DMS 273 (cell line): ENCODE data around the gene TTLL5.

Source experiments
- DNase-seq: peaks from one replicate; lab custom pipeline; 2025; ENCODE audit not compliant: unreplicated experiment; lab: John Stamatoyannopoulos, UW

TTLL5 gene, protein sequence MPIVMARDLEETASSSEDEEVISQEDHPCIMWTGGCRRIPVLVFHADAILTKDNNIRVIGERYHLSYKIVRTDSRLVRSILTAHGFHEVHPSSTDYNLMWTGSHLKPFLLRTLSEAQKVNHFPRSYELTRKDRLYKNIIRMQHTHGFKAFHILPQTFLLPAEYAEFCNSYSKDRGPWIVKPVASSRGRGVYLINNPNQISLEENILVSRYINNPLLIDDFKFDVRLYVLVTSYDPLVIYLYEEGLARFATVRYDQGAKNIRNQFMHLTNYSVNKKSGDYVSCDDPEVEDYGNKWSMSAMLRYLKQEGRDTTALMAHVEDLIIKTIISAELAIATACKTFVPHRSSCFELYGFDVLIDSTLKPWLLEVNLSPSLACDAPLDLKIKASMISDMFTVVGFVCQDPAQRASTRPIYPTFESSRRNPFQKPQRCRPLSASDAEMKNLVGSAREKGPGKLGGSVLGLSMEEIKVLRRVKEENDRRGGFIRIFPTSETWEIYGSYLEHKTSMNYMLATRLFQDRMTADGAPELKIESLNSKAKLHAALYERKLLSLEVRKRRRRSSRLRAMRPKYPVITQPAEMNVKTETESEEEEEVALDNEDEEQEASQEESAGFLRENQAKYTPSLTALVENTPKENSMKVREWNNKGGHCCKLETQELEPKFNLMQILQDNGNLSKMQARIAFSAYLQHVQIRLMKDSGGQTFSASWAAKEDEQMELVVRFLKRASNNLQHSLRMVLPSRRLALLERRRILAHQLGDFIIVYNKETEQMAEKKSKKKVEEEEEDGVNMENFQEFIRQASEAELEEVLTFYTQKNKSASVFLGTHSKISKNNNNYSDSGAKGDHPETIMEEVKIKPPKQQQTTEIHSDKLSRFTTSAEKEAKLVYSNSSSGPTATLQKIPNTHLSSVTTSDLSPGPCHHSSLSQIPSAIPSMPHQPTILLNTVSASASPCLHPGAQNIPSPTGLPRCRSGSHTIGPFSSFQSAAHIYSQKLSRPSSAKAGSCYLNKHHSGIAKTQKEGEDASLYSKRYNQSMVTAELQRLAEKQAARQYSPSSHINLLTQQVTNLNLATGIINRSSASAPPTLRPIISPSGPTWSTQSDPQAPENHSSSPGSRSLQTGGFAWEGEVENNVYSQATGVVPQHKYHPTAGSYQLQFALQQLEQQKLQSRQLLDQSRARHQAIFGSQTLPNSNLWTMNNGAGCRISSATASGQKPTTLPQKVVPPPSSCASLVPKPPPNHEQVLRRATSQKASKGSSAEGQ (N-terminal part only)

DNA sequence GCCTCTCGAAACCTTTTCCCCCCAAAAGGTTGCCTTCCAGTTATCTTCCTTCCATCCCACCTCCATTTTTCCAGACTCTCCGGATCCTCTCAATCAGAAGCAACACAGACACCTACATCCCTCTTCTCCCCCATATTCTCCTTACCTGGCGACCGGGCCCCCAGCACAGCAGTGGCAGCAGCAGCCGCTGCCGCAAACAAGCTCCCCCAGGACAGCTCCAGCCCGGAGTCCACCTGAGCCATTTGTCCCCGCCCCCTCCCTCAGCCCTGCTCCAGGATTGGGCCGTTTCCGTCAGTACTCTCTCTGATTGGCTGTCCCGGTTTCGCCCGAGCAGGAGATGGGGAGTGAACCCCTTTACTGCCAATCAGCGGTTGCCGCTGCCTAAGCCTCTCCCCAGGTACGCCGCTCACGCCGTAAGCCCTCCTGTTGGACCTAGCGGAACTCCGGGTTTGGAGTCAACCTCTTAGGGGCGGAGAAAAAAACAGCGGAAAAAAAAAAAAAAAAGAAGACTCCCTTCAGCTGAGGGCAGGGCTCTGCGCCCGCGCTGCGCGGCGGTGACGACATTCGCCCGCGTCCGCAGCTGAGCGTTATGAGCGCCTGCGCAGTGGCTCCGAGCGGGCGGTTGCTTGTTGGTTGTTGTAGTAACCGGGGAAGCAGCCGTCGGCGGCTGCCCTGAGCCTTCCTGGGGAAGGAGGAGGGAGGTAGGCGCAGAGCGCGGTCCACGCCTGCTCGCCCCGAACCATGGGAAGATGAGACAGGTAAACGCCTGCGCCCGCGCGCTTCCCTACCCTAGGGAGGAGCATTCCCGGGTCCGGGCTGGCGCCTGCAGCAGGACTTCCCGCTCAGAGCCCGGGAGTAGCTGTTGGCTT lies at the start of gene TTLL5, which contains the start of gene ERG28:
Gene TTLL5 (plus strand): TSS at position 617 of the 869 bp plus-strand sequence. CDS start 1,904 bp downstream, outside the sequence.
Gene ERG28 (minus strand): TSS at position 247 of the 869 bp plus-strand sequence. CDS start 3,374 bp downstream, outside the sequence.
- DNase-seq, result peak; percentile 99

DNA sequence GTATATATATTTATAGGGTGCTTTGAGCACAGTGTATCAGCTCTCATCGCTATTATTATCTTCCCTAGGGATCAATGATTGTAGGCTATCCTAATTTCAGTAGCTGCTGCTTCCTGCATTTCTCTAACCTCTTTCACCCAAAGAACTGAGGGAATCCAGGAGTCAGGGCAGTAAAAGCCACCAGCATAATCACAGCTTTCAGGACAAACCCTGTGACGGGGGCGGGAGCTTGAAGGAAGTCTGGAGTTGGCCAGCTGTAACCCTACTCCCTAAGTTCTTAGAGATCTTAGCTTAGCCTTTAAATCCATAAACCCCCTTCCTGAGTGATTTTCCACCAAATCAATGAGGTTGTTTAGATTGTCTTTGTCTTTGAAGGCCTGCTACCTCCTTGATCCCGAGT lies 48.9 kb upstream of the TTLL5 start:
- no peak for DNase-seq

DNA sequence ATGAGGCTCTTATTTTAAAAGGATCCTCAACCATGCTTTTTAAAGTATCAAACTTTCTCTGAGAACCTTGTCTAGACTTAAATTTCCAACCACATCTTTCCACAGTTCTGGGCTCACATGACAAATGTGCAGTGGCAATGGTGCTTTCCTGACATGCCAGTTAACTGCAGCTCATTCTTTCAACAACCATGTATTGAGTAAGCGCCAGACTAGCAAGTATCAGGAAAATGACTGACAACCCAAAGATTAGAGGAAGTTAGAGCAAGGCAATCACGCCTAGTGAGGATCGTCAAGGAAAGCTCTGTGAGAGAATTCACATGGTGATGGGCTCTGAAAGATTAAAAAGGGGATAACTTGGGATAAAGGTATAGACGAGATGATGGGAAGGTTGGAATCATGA lies 46.9 kb upstream of the TTLL5 start:
- DNase-seq, result no peak

DNA sequence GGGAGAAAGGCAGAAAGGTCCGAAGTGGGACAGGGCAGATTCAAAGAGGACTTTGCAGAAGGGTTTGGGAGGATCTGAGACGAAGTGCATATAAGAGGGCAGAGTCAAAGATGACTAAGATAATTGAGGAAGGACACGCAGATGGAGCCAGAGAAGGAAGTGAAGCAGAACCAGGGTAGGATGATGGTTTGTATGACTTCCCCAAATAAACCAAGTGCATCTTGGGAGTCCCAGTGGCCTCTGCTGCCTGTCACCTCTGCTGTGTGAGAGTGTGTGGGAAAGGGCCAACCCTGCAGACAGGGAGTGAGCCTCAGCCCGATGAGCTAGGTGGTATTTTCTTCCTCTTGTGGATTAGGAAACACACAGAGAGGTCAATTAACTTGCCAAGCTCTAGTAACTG lies 45.8 kb upstream of the TTLL5 start:
- DNase-seq, result no peak

DNA sequence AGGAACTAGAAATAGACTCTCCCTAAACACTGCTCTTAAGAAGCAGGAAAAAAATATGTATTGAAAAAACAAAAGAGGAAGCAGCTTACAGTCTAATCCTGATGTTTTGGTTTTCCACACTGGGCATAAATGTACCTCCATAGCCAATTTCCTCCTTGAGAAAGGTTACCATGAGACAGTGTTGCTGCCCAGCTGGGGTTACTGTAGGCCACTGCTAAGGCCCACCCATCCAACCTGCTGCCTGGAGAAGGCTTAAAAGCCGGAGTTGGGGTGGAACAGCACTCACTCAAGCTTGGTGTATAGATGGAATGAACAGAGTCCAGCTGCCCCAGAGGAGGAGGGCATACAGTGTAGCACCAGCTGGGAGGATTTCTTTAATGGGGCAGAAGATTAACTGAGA lies 41.5 kb upstream of the TTLL5 start:
- no peak for DNase-seq

DNA sequence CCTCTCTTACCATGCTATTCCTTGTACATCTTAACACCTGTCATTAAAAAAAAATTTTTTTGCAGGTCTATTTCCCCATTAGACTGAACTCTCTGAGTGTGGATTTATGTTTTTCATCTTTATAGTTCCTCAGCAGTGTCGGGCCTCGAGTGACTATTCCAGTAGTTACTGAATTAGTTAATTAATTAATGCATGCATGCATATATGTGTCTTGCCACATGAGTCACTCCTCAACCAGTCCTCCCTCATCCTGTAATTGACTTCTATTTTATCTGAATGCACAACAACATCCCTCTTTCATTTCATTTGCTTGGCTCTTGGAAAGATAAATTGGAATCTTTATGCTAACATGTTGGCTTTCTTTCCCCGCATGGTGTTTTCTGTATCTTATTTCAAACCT lies 36.0 kb upstream of the TTLL5 start:
- no peak for DNase-seq

DNA sequence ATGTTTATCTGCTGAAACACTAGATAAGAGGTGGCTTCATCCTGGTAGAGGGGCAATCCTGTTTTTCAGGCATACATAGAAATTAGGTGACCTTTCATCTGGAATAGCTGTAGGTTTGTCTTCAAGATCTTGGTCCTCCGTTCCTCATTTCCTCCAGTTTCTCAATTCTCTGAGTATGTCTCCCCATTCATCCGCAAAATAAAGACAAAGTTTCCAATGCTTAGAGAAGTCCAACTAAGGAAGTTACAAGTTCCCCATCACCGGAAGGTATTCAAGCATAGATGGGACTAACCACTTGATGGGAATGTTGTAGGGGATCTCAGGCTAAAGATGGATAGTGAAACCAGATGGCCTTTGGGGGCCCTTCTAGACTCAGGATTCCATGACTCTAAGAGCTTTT lies 34.6 kb upstream of the TTLL5 start:
- DNase-seq, result no peak

DNA sequence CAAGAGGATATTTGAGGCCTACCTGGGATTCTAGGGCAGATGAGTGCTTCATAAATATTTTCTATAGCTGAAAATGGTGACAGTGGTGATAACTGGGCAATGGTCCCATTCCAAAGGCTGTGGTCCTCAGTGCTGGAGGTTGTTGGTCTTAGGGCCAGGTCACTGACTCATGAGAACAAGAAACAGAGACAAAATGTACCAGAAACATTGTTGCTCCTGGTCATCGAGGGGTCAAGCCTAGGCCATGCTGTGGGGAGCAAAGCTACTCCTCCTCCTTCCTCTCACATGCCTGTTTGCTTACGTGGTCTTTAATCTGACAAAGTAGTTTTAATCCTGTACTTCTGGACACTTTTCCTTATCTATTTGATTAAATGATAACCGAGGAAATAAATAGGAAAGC lies 34.2 kb upstream of the TTLL5 start:
- no peak for DNase-seq

DNA sequence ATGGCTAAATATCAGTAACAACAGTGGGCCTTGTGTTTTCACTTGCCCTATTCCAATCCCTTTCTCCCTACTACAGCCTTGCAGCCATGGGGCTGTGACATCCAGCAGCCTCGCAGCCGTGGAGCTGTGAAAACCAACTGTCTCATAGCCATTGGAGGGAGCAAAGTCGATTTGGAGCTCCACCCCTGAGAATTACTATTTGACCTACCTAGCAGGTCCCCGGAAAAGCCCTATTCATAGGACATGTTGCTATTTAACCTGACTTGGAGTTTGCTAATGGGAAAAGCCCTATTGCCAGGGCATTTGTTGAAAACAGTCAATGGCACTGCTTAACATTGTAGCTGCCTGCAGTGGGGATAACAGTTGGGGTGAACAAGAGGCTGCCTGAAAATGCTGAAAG lies 33.6 kb upstream of the TTLL5 start:
- no peak for DNase-seq

DNA sequence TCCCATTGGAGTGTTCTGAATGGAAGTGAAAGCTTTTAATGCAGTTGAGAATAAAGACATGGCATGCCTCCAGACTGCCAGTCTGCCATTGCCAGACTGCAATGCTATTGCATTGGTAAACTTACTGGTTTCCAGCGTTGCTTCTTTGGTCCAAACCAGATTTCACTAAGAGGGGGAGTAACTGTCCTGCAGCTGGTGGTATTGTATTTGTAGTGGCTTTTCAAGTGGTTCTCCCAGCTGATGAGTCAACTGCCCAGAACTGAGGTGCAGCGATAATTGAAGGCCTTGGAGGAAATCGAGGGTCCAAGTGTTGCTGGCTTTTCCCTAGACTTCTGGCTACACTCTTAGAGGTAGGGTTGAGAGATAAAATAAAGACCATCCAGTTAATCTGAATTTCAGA lies 32.2 kb upstream of the TTLL5 start:
- DNase-seq, result no peak

DNA sequence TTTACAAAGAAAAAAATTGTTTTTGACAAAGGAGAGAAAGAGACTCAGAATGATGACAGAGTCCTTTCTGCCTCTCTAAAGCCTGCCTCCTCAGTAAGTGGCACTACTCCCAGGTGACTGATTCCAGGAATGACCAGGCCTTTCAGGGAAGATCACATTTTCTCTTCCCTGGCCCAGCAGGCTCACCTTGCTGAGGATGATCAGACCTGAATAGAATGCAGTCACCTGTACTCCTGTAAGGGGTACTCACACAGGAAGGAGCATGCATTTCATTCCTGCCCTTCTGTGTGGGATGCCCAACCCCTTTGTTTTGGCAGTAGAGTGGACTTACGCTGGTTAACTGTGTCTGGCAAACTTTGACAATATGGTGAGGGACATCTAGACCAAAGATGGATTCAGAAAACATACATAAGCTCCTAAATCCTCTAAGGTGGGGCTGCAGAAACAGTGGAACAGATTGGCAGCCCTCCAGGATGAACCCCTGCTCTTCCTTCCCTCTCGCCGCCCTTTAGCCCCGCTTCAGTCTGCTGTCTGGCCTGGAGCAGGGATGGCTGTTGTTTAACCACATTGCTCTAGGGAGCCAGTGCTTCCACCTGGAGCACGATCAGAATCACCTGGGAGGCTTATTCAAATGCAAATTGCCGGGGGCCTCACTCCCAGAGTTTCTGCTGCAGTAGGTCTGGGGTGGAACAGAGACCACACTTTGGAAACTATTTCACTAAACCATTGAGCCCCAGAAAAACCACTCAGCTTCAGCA lies 30.2 kb upstream of the TTLL5 start:
- DNase-seq, result no peak

DNA sequence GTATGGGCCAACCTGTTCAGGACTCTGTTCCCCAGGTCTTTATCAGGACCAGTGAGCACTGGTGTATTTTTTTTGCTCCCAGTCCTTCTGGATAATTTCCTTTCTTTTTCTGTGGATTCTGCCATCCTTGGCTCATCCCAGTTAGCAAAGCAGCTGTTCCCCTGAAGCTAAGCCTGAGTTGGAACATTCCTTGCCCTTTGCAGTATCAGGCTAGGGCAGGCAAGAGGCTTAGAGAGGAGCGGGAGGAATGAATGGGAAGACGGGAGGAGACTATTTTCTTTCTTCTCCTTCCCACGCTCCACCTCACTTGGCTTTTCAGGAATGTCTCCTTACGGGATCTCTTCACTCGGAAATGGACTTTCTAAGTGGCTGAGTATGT lies 29.6 kb upstream of the TTLL5 start:
- DNase-seq, result no peak

DNA sequence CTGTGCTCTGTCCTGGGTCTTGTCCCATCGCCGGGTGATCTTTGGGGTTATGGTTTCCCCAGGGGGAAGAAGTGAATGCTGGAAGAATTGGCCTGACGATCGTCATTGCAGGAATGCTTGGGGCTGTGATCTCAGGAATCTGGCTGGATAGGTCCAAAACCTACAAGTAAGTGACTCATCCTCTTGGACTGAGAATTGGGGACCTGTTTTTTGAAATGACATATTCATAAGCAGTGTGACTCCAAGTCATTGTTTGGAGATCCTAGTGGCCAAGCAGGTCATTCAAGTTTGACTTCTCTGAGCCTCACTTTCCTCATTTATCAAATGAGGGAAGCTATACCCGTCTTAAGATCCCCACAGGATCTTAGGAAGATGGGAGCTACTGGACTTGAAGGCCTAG lies 26.2 kb upstream of the TTLL5 start:
- no peak for DNase-seq

DNA sequence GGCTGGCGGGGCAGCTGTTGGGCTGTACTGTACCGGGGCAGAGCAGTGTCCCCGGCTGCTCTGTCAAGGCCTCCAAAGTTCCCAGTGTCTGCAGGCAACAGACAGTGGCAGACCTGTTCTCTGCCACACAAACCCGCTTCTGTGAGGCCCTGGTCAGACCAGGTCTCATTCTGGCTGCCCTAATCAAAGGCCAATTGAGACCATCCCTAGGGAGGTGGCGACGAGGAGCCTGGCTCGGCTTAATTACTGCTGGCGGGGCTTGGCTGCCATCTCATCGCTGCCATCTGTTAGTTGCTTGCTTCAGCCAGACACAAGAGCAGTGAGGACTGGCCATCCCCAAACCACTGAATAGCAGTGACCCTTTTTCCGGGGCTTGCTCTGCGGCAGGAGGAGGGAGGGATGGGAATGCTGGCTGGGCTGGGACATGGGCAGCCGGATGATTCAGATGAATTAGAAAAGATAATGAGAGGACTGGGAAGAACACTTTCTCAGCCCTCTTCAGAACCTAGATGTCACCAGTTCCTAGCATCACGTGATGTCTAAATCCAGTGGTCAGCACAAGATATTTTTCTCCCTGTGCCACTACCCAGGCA lies 24.9 kb upstream of the TTLL5 start:
- peak; percentile 68 for DNase-seq

DNA sequence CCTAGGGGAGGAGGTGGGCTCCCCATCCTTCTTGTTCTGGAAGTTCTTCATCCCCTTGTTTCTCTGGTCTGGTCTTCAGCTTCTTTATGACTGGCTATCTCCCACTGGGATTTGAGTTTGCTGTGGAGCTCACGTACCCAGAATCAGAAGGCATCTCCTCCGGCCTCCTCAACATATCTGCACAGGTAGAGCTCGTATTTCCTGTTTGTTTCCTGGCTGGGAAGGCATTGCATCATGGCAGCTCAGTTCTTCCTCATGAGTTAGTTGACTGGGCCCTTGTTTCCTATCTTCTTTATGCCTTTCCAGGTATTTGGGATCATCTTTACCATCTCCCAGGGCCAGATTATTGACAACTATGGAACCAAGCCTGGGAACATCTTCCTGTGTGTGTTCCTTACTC lies 20.2 kb upstream of the TTLL5 start:
- no peak for DNase-seq

DNA sequence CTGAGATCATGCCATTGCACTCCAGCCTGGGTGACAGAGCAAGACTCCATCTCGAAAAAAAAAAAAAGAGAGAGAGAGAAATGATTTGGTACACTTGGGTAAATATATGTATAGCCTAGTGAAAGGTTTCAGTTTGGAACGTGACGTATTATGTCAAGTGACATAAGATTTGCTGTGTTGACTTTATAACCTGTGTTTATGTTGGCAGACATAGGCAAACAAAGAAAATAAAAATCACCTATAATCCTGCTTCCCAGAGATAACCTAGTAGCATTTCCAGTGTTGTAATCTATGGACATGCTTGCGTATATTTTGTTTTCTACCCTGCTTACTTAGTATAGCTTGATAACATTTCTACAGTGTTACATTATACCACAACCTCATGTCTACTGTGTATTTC lies 17.1 kb upstream of the TTLL5 start:
- no peak for DNase-seq

DNA sequence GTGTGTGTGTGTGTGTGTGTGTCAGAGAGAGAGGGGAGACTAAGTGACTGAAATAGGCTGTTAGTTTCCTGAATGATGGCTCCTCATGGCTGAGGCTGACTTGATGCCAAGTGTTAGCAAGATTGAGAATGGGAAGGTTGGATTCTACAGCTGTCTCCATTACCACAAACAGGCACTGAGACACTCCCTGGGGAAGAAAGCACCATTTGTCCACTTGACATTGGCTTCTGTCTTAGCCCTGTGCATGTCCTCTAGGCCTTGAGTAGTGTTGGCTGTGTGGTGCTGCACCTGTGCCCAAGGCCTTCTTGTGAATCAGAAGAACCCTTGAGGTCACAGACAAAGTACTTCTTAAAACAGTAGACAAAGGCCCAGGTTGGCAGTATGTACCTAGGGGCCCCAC lies 16.0 kb upstream of the TTLL5 start:
- DNase-seq, result no peak

DNA sequence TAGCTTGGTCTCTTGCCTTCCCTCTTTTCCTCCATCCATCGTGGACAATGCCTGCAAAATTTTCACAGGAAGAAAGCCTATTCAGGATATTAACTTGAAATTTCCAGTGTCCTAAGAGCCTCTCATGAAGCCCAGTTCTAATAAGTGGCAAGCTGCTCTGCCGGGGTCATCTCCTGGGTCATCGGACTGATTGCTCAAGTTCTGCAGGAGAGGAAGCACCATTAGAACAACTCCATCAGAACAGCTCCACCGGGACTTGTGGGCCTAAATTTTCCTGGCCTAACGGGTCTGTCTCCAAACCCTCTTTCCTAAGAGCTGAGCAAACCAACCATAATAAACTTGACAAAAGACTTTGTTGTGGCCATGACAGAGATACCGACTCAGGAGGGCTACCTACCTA lies 14.3 kb upstream of the TTLL5 start:
- no peak for DNase-seq

DNA sequence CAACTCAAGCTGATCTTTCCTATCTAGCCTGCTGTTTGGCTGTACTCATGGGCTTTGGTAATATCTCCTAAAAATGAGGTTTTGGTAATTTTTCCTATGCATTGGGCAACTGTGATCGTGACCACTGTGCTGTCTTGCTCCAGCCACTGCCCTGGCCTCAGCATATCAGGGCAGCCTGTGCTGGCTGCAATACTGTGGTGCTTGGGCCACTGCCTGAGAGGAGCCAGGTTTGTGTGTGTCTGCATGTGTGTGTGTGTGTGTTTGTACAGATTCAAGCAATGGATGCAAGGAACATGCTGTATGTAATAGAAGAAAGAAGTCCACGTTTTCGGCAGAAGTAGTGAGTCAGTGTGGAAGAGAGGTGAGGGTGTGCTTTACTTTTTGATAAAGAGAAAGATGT lies 13.4 kb upstream of the TTLL5 start:
- no peak for DNase-seq
